ENCODE data around the gene SLC4A9.

Gene SLC4A9

DNA sequence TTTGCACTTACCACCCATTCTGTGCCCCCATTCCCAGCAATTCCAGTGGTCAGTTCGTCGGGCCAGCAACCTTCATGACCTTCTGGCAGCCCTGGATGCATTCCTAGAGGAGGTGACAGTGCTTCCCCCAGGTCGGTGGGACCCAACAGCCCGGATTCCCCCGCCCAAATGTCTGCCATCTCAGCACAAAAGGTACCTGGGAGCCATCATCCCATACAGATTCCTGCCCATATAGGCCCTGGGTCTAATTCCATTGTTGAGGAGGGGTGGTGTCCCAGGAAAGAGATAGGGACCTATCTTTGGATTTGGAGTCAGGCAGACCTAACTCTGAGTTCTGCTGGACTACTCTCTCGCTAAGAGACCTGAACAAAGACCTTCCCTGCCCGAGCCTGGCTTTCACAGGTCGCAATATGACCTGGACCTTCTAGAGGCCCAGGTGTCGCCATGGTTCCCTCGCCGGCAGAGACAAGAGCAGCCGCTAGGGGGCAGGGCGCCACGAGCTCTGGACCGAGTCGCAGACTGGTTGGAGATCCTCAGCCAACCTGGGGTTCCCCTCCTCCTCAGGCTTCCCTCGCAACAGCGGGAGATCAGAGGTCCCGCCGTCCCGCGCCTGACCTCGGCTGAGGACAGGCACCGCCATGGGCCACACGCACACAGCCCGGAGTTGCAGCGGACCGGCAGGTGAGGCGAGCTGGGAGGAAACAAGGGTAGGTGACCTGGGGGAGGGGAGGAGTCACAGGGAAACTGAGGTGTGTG, 3.1 kb downstream of the SLC4A9 start:
- DNase-seq, result peak; percentile 31

- no peak for DNase-seq
Observed at GRCh38 chr5:140363631-140364471, 3.9 kb downstream of the SLC4A9 start.

DNA sequence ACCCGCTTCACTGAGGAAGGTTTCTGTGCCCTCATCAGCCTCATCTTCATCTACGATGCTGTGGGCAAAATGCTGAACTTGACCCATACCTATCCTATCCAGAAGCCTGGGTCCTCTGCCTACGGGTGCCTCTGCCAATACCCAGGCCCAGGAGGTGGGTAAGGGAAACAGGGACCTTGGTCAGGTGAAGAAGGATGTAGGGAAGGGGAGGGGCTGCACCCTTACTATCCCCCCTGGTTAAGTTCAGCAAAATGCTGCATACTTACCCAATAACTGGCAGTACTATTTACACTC, 4.4 kb downstream of the SLC4A9 start:
- DNase-seq, result no peak

GRCh38 chr5:140365282-140365681, 5.3 kb downstream of the SLC4A9 start:
- DNase-seq, result no peak

DNA sequence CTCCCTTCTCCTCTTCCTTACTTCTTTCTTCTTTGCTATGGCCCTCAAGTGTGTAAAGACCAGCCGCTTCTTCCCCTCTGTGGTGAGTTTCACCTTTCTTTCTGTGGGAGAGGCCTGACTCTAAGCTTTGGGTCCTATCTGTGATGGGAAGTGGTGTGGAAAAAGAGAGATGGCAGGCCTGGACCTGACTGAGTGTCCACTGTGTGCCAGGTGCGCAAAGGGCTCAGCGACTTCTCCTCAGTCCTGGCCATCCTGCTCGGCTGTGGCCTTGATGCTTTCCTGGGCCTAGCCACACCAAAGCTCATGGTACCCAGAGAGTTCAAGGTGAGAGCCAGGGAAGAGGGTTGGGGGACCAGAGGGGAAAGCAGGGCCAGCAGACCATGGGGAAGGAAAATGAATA, 5.9 kb downstream of the SLC4A9 start:
- no peak for DNase-seq

- no peak for DNase-seq
Observed at GRCh38 chr5:140366589-140367255, 6.7 kb downstream of the SLC4A9 start.

DNA sequence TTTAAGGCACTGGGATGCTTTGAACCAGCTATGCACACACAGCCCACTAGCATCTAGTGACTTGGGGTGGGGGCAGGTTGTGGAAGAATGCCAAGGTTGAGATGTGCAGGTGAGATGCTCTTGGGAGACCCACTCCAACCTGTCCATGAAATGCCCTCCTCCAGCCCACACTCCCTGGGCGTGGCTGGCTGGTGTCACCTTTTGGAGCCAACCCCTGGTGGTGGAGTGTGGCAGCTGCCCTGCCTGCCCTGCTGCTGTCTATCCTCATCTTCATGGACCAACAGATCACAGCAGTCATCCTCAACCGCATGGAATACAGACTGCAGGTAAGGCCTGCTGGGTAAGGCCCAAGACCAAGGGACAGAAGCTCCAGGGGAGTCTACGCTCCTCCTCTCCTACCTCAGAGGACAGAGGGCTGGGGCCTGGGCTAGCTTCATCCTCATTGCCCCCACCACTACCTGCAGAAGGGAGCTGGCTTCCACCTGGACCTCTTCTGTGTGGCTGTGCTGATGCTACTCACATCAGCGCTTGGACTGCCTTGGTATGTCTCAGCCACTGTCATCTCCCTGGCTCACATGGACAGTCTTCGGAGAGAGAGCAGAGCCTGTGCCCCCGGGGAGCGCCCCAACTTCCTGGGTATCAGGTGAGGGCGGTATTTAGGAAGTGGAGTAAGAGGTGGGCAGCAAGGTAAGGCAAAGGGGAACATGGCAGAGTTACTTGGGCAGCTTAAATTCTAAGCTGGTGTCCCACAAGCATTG, 7.4 kb downstream of the SLC4A9 start:
- DNase-seq, result no peak

DNA sequence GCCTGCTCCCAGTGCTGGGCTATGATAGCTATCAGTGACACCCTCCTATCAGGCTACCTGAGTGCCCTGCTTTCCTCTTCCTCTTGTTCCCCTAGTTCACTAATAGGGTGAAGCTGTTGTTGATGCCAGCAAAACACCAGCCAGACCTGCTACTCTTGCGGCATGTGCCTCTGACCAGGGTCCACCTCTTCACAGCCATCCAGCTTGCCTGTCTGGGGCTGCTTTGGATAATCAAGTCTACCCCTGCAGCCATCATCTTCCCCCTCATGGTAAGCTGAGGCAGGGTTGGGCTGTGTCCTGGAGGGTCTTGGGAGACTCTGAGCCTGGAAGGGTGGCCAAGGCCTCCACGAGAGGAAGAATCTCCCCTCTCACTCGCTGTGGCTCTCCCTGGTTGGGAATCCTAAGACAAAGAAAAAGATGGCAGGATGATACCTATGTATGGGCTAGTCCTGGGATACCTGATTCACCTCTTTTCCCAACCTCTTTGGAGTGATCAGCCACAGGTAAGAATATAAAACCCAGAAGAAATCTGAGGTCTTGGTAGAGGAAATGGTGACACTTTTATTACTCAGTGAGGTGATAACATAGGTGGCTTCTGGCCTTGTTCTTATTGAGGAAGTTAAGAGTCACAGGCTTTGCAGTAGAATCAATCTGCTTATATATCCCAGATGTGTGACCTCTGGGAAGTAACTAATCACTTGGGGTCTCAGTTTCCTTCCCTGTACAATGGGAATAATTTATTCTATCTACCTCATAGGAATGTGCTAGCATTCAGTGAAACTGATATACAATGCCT, 11.6 kb downstream of the SLC4A9 start:
- no peak for DNase-seq

DNA sequence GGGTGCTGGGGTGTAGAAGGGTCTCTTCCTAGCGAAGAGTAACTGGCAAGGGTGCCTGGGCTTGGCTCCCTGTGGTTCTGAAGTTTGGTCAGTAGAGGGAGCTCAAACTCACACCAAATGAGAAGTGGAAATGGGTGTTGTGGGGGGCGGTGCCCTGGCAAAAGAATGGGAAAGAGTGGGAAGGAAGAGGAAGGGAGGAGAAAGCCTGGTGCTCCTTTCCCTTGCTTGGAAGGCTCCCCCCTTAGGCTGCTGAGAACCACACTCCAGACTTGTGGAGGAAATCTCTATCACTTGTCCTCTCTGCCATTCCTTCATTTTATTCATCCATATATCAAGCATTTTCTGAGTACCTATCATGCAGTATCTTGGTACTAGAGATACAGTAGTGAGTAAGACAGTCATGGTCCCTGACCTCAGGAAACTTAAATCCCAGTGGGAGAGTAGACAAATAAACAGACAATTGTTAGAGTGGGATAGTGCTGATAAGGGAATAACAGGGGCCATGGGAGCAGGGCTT, 13.0 kb downstream of the SLC4A9 start:
- DNase-seq, result peak; percentile 33

DNA sequence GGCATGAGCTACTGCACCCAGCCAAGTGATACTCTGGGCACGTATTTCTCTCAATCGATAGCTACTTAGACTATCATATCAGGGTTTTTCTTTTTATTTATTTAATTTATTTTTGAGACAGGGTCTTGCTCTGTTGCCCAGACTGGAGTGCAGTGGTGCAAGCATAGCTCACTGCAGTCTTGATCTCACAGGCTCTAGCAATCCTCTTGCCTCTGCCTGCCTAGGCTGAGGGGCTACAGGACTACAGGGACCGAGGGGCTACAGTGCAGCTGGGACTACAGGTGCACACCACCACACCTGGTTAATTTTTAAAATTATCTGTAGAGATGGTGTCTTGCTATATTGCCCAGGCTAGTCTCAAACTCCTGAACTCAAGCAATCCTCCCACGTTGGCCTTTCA, 21.4 kb downstream of the SLC4A9 start:
- no peak for DNase-seq

- no peak for DNase-seq
Observed at GRCh38 chr5:140381972-140382371, 22.0 kb downstream of the SLC4A9 start.

DNA sequence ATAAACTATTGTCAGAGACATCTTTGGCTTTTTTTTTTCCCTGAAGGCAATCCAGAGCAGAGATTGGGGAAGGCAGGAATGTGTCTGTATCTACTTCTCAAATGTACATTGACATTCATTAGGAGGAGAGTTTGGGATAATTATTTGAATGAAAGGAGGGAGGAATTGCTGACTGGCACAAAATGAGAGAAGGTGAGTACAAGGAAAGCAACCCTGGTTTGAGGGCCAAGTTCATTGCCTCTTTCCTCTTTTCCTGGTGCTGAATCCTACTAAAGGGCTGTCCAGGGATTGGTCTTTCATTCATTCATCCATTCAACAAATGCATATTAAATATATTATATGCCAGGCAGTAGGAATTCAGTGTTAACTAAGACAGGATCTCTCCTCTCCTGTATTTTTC, 22.9 kb downstream of the SLC4A9 start:
- no peak for DNase-seq

DNA sequence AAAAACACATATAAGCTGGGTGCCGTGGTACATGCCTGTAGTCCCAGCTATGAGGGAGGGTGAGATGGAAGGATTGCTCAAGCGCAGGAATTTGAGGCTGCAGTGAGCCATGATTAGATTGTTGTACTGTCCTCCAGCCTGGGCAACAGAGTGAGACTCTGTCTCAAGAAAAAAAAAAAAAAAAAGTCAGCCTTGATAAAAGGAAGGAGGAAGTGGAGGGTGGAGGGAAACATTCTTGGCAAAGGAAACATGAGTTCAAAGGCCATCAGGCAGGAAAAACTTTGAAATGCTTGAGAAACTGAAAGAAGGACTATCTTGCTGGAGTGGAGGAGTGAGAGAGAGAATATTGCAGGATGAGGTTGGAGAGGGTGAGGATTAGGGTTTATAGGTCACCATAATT, 23.3 kb downstream of the SLC4A9 start:
- no peak for DNase-seq

DNA sequence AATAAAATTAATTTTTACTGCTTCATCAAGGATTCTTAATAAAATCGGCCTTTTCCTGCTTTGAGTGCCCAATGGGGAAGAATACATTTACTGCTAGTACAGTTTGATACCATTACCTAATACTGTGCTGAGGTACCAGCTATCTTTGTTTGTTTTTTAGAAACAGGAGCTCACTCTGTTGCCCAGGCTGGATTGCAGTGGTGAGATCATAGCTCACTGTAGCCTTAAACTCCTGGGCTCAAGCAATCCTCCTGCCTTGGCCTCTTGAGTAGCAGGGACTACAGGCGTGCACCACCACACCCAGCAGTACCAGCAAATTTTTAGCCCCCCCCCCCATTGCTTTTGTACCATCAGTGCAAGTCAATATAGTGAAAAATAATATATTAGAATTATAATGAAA, 28.1 kb downstream of the SLC4A9 start:
- DNase-seq, result no peak

DNA sequence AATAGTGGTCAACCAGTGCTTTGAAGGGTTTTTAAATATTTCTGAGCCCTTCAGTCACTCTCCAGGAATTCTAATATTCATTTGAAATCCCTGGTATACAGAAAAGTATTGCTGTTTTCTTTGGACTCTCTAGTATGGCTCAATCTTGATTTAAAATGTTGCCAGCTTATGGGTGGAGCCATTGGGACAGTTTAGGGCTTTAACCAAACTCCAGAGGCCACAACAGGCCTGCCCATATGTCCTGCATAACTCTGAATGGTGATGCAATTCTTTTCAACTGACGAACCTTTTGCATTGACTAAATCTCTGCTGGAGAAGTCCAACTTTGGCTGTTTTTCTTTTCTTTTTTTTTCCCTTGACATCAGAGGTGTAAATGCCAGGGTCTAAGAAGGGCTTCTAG, 31.3 kb downstream of the SLC4A9 start:
- no peak for DNase-seq

- DNase-seq, result no peak
Observed at GRCh38 chr5:140391732-140392131, 31.7 kb downstream of the SLC4A9 start.

GRCh38 chr5:140393738-140394137, 33.7 kb downstream of the SLC4A9 start:
- no peak for DNase-seq

DNA sequence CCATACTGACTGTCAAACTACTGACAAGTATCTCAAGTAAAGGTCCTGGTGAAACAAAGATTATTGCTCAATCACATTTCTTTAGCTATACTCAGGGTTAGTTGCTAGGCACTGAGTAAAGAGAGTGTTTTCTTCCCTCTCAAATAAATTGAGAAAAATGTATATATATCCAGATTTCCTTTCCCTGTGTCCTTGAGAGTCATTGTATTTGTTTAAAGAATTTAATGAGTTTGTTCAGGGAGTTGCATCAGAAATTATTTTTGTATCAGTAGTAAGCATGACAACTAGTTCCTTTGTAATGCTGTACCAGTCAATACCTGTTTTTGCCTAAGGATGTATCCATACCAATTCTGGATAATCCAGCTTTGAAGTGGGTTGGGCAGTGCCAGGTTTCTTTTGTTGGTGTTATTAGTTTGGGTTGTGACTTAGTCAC, 38.4 kb downstream of the SLC4A9 start:
- no peak for DNase-seq

DNA sequence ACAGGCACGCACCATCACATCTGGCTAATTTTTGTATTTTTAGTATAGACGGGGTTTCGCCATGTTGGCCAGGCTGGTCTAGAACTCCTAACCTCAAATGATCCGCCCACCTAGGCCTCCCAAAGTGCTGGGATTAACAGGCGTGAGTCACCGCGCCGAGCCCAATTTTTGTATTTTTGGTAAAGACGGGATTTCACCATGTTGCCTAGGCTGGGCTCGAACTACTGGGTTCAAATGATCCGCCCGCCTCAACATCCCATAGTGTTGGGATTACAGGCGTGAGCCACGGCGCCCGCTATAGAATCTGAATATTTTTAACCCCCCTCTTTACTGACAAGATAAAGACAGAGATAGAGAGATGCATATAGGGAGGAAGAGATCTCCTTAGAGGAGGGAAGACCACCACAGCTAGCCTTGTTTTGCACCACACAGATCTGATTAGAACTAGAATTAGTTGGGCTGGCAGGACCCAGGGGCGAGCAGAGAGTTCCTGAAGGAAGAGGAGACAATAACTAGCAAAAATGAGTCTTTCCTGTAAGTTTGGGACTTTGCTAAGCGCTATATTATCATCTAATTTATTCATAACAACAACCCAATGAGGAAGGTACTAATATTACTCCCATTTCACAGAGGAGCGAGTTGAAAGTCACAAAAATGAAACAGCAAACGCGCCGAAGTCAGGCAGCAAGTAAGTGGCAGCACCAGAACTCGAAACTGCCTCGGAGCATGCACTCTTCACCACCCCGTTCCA, 40.2 kb downstream of the SLC4A9 start:
- no peak for DNase-seq

GRCh38 chr5:140400730-140401361, 40.9 kb downstream of the SLC4A9 start:
- DNase-seq, result peak; percentile 72

Measured in NCI-H510A (cell line).